Measurements from ENCODE around the gene RHOJ. TPM values are rescaled to one million over a fixed set of nuclear protein-coding genes. Genes with fewer than 3 reads are reported as not detected.

The RHOJ gene
- total RNA-seq, 1 experiment from 2014 or later, result not detected

- H3K27me3 ChIP-seq (replicated peaks; ENCODE audit: control insufficient read depth, insufficient read depth, low read length), result no peaks in the 10 kb centered on the region; the same call in 1 of the 2 replicates
- CTCF ChIA-PET, result no interaction called here
- BruUV-seq (replicated peaks), result no TSS peak
Observed at GRCh38 chr14:63237791-63238190, 33.5 kb downstream of the RHOJ start.

GRCh38 chr14:63240221-63240620, 36.0 kb downstream of the RHOJ start:
- CTCF ChIA-PET, result no interaction called here
- POLR2A ChIA-PET, result no interaction called here
- Histone ChIP-seq H3K4me3 (ENCODE audit: low read depth, low read length) (no peak overlapping the region), H3K9me3 (no peaks in the 10 kb centered on the region), H3K4me1 (no peaks in the 10 kb centered on the region), H3K36me3 (ENCODE audit: control insufficient read depth, insufficient read depth, low read length) (no peaks in the 10 kb centered on the region), H3K27me3 (replicated peaks; ENCODE audit: control insufficient read depth, insufficient read depth, low read length) (no peaks in the 10 kb centered on the region; the same call in 1 of the 2 replicates)
- no peak for DNase-seq
- H3K9me3 Mint-ChIP-seq (ENCODE audit: unreplicated experiment), result no peaks in the 10 kb centered on the region
- H3K4me3 Mint-ChIP-seq (ENCODE audit: unreplicated experiment), result no peak overlapping the region
- no peaks in the 10 kb centered on the region for H3K4me1 Mint-ChIP-seq (ENCODE audit: low read depth, unreplicated experiment)
- intact Hi-C loops (cut with micrococcal nuclease; ENCODE audit: unreplicated experiment), result no loop called here
- H3K27ac Mint-ChIP-seq (ENCODE audit: unreplicated experiment), result no peak overlapping the region
- no TSS peak for BruUV-seq (replicated peaks)
- H3K27me3 Mint-ChIP-seq (ENCODE audit: insufficient read depth, unreplicated experiment), result peaks cover 15% of the 10 kb centered on the region
- no peaks in the 10 kb centered on the region for H3K36me3 Mint-ChIP-seq (ENCODE audit: insufficient read depth, unreplicated experiment)
- no peak for TF ChIP-seq CTCF (IDR thresholded peaks at IDR 0.05; ENCODE audit: insufficient read depth in 1 of 2, low read depth in 1 of 2, low read length in 1 of 2, severe bottlenecking in 1 of 2, unreplicated experiment in 1 of 2)

More at GRCh38 chr14:63237791-63238190, 33.5 kb downstream of the RHOJ start:
- no peak overlapping the region for H3K4me3 Mint-ChIP-seq (ENCODE audit: unreplicated experiment)
- H3K36me3 ChIP-seq (ENCODE audit: control insufficient read depth, insufficient read depth, low read length), result no peaks in the 10 kb centered on the region
- no peak for TF ChIP-seq CTCF (IDR thresholded peaks at IDR 0.05; ENCODE audit: insufficient read depth in 1 of 2, low read depth in 1 of 2, low read length in 1 of 2, severe bottlenecking in 1 of 2, unreplicated experiment in 1 of 2)
- H3K4me1 ChIP-seq, result no peaks in the 10 kb centered on the region
- H3K27me3 Mint-ChIP-seq (ENCODE audit: insufficient read depth, unreplicated experiment), result peaks cover 13% of the 10 kb centered on the region
- H3K4me3 ChIP-seq (ENCODE audit: low read depth, low read length), result no peak overlapping the region
- no peaks in the 10 kb centered on the region for H3K9me3 Mint-ChIP-seq (ENCODE audit: unreplicated experiment)
- no peaks in the 10 kb centered on the region for H3K4me1 Mint-ChIP-seq (ENCODE audit: low read depth, unreplicated experiment)
- H3K27ac Mint-ChIP-seq (ENCODE audit: unreplicated experiment), result no peak overlapping the region
- DNase-seq, result no peak
- intact Hi-C loops (cut with micrococcal nuclease; ENCODE audit: unreplicated experiment), result no loop called here
- H3K36me3 Mint-ChIP-seq (ENCODE audit: insufficient read depth, unreplicated experiment), result no peaks in the 10 kb centered on the region
- POLR2A ChIA-PET, result no interaction called here
- no peaks in the 10 kb centered on the region for H3K9me3 ChIP-seq

GRCh38 chr14:63241096-63241495, 36.9 kb downstream of the RHOJ start:
- BruUV-seq (replicated peaks), result no TSS peak
- peaks cover 14% of the 10 kb centered on the region for H3K27me3 Mint-ChIP-seq (ENCODE audit: insufficient read depth, unreplicated experiment)
- Histone ChIP-seq H3K4me1 (no peaks in the 10 kb centered on the region), H3K27me3 (replicated peaks; ENCODE audit: control insufficient read depth, insufficient read depth, low read length) (no peaks in the 10 kb centered on the region; the same call in 1 of the 2 replicates), H3K4me3 (ENCODE audit: low read depth, low read length) (no peak overlapping the region), H3K9me3 (no peaks in the 10 kb centered on the region), H3K36me3 (ENCODE audit: control insufficient read depth, insufficient read depth, low read length) (no peaks in the 10 kb centered on the region)
- no peaks in the 10 kb centered on the region for H3K9me3 Mint-ChIP-seq (ENCODE audit: unreplicated experiment)
- CTCF ChIA-PET, result no interaction called here
- H3K4me1 Mint-ChIP-seq (ENCODE audit: low read depth, unreplicated experiment), result no peaks in the 10 kb centered on the region
- intact Hi-C loops (cut with micrococcal nuclease; ENCODE audit: unreplicated experiment), result no loop called here
- H3K27ac Mint-ChIP-seq (ENCODE audit: unreplicated experiment), result no peak overlapping the region
- H3K4me3 Mint-ChIP-seq (ENCODE audit: unreplicated experiment), result no peak overlapping the region
- POLR2A ChIA-PET, result no interaction called here
- TF ChIP-seq CTCF (IDR thresholded peaks at IDR 0.05; ENCODE audit: insufficient read depth in 1 of 2, low read depth in 1 of 2, low read length in 1 of 2, severe bottlenecking in 1 of 2, unreplicated experiment in 1 of 2), result no peak
- no peak for DNase-seq
- no peaks in the 10 kb centered on the region for H3K36me3 Mint-ChIP-seq (ENCODE audit: insufficient read depth, unreplicated experiment)

Data from Caco-2 (cell line).